Activated CD4-positive, alpha-beta T cell treated with anti-CD3 and anti-CD28 coated beads, Interleukin-2, amount 10 ng/mL, durations not matched to agents 24 days and 14 days (primary cell): ENCODE results near the gene CYFIP1. TPM values are rescaled to one million over a fixed set of nuclear protein-coding genes. Genes with fewer than 3 reads are reported as not detected.

Experiments
- DNase-seq: peaks from one replicate; pipeline ENCODE4 v3.0.0; 2022
- H3K27ac Mint-ChIP-seq: one replicate; pipeline ENCODE4 v1.8.0; 2022; ENCODE audit warnings: mild to moderate bottlenecking, mixed read lengths
- H3K27me3 Mint-ChIP-seq: one replicate; pipeline ENCODE4 v1.8.0; 2022; ENCODE audit warnings: mixed read lengths
- H3K36me3 Mint-ChIP-seq: one replicate; pipeline ENCODE4 v1.8.0; 2022; ENCODE audit warnings: low read depth, mild to moderate bottlenecking, mixed read lengths
- H3K4me1 Mint-ChIP-seq: one replicate; pipeline ENCODE4 v1.8.0; 2021; ENCODE audit warnings: mixed read lengths
- H3K4me3 Mint-ChIP-seq: one replicate; pipeline ENCODE4 v1.8.0; 2022; ENCODE audit warnings: mild to moderate bottlenecking, moderate library complexity, mixed read lengths
- H3K9me3 Mint-ChIP-seq: one replicate; pipeline ENCODE4 v1.8.0; 2021; ENCODE audit warnings: mixed read lengths
- intact Hi-C: fragments of 100-400 bp; cut with micrococcal nuclease; formaldehyde crosslinking; loops from one replicate; pipeline ENCODE4 v1.15.1; 2023
- total RNA-seq: library from RNA; stranded (reverse); gene quantifications from 2 replicates; pipeline ENCODE4 v1.2.3, GENCODE V29; 2022

CYFIP1 gene
- total RNA-seq, 1 donor from 2014 or later = 60.8 TPM

DNA sequence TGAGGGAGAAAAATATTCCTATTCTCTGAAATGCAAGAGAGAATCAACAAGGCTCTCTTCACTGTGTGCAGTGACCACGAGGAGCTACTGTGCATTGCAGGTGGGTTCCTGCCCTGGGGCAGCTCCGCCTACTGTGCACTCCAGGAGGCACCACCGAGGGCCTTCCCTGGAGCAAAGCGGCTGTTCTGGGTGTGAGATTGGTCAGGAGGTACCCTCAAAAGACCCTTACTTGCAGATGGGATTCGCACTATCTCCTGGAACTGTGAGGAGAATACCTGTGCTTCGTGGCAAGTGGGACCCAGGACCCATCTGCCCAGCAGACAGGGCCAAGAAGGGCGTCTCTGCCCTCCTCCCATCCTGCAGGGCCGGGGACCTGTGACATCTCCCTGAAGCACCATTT is 68.9 kb downstream of the CYFIP1 start:
- Mint-ChIP-seq H3K36me3 (peaks cover 24% of the 10 kb centered on the region), H3K4me1 (no peaks in the 10 kb centered on the region), H3K4me3 (no peak overlapping the region)

DNA sequence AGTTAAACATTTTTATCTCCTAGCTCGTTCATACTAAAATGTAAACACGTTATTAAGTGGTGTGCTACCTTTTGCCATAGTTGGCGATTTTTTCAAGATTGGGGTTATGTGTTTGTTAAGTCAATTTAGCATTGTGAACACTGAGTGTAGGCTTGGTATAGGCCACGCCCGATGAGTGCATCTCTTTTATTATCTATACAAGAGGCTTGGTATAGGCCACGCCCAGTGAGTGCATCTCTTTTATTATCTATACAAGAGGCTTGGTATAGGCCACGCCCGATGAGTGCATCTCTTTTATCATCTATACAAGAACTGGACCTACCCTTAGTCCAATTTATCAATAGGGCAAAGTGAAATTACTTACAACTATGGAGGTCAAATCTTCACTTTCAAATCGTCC is 71.3 kb downstream of the CYFIP1 start:
- H3K4me1 Mint-ChIP-seq = no peaks in the 10 kb centered on the region
- H3K27me3 Mint-ChIP-seq = no peaks in the 10 kb centered on the region
- no peaks in the 10 kb centered on the region for H3K9me3 Mint-ChIP-seq
- peaks cover 22% of the 10 kb centered on the region for H3K36me3 Mint-ChIP-seq
- no peak overlapping the region for H3K4me3 Mint-ChIP-seq
- no peak for DNase-seq
- no peak overlapping the region for H3K27ac Mint-ChIP-seq
- intact Hi-C loops = no loop called here

More for the DNA sequence above, 68.9 kb downstream of the CYFIP1 start:
- no peak for DNase-seq
- intact Hi-C loops = no loop called here
- Mint-ChIP-seq H3K27ac (no peak overlapping the region), H3K27me3 (no peaks in the 10 kb centered on the region), H3K9me3 (no peaks in the 10 kb centered on the region)

DNA sequence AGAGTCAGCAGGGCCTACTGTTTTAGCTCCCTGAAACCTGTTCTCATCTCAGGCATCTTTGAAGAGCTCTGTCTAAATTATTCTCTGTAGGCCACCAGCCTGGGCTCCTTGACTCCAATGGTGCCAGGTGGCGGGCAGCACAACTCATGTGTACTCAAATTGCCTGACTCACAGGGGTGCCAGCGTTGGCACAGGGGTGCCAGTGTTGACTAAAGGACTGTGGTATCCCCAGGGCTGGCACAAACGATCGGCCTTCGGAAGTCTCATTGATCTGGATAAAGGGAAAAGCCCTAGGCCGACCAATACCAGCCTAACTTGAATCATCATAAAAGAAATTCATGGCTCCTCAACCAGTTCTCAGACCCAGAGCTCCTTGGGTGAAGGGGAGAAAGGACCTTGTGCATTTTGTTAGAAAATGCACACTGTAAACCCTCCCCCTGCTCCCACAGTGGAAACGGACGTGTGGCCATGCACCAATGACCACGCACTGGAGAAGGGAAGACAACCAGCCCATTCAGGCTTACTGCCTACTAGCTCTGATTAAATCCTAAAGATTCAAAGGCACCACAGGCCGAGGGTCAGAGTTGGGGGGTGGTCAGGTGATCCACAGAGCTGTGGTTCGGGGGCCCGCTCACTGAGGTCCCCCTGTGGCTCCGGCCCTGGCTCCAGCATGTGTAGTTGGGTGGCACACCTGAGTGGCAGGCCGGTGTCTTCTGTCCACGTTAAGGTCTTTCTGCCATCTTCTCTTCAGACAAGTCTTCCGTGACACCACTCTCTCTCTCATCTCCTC is 72.8 kb downstream of the CYFIP1 start:
- H3K27me3 Mint-ChIP-seq = no peaks in the 10 kb centered on the region
- no peaks in the 10 kb centered on the region for H3K9me3 Mint-ChIP-seq
- H3K4me3 Mint-ChIP-seq = no peak overlapping the region
- H3K27ac Mint-ChIP-seq = no peak overlapping the region
- no peak for DNase-seq
- no peaks in the 10 kb centered on the region for H3K4me1 Mint-ChIP-seq
- intact Hi-C loops = no loop called here
- peaks cover 25% of the 10 kb centered on the region for H3K36me3 Mint-ChIP-seq

DNA sequence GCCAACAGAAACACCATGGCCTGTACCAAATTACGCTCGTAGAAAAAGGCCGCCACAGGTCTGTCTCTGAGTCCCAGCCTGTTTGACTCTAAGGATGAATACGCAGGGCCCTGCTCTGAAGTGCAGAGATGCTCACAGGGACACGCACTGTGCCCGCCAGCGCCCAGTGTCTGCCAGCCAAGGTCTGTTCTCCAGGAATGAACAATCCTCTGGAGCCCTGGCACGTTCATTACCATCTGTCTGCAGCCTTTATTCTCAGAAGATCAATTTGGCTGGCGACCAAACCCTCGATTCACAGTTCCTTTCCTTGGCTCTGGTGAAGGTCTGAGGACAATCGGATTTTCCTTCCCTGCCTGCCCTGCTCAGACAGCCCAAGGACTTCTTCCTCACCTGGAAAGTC is 75.4 kb downstream of the CYFIP1 start:
- Mint-ChIP-seq H3K36me3 (peaks cover 24% of the 10 kb centered on the region), H3K27me3 (no peaks in the 10 kb centered on the region), H3K9me3 (no peaks in the 10 kb centered on the region), H3K4me3 (no peak overlapping the region), H3K27ac (no peak overlapping the region), H3K4me1 (no peaks in the 10 kb centered on the region)
- no peak for DNase-seq
- intact Hi-C loops = no loop called here

DNA sequence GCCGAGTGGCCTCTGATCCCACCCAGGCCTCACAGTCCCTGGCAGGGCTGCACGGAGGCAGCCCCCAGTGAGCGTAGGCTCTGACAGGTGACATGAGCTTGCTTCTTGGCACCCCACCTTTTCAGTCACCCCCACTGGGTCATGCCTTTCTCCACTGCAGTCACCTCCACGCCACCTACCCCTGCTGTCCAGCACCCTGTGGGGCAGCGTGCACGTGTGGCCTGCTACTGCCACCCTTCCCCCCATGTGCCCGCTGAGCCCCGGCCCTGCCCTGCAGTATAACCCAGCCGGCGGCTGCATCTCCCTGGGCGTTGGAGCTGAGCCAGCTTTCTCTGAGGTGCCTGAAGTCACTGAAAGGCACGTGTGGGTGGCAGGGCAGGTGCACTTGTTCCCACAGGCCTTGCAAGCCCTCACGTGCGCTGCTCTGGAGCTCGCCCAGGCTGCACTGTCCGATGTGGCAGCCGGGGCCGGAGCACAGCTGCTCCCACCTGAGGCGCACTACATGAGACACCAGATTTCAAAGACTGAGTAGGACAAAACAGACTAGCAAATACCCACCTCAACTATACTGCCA is 76.1 kb downstream of the CYFIP1 start:
- intact Hi-C loops = no loop called here
- Mint-ChIP-seq H3K27me3 (no peaks in the 10 kb centered on the region), H3K36me3 (peaks cover 23% of the 10 kb centered on the region), H3K4me3 (no peak overlapping the region), H3K4me1 (no peaks in the 10 kb centered on the region), H3K27ac (no peak overlapping the region), H3K9me3 (no peaks in the 10 kb centered on the region)
- no peak for DNase-seq

DNA sequence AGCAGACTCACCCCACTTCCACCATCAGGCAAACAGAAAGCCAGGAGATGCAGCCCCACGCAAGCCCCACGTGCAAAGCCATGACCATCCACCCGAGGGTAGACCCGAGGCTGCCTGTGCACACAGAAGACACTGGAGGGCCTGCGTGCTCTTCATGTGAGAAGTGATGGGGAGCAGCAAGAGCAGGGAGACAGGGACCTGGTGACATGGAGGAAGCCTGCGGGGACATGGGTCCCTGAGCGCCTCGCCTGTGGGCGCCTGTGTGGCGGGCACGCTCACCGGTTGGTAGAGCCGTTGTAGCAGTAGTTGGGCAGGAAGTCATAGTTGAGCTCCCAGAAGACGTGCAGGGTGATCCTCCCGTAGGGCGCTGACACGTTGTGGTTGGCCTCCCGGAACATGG is 76.7 kb downstream of the CYFIP1 start:
- no peaks in the 10 kb centered on the region for H3K4me1 Mint-ChIP-seq

DNA sequence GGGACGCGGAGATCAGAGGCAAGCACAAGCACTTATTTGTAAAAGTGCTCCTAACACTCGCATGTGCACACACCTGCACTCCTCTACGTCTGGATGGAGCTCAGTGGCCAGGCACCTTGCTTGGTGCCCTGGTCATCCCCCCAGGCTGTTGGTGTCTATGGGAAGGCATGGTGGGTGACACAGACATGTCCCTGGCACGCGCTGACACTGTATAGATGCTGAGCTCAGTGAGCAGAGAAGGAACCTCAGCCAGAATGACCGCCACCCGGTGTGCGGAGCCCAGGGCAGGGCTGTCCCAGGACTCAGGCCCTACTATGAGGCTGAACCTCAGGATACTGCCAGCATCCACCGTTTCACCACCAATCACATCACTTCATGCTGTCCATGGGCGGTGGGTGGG is 77.2 kb downstream of the CYFIP1 start:
- H3K4me1 Mint-ChIP-seq = no peaks in the 10 kb centered on the region
- H3K9me3 Mint-ChIP-seq = no peaks in the 10 kb centered on the region
- H3K27ac Mint-ChIP-seq = no peak overlapping the region
- H3K36me3 Mint-ChIP-seq = peaks cover 16% of the 10 kb centered on the region
- no peak overlapping the region for H3K4me3 Mint-ChIP-seq
- intact Hi-C loops = no loop called here
- no peaks in the 10 kb centered on the region for H3K27me3 Mint-ChIP-seq
- DNase-seq = no peak

More for the DNA sequence above, 76.7 kb downstream of the CYFIP1 start:
- intact Hi-C loops = no loop called here
- no peak overlapping the region for H3K4me3 Mint-ChIP-seq
- H3K27ac Mint-ChIP-seq = no peak overlapping the region
- H3K27me3 Mint-ChIP-seq = no peaks in the 10 kb centered on the region
- DNase-seq = no peak
- H3K9me3 Mint-ChIP-seq = no peaks in the 10 kb centered on the region
- H3K36me3 Mint-ChIP-seq = peaks cover 19% of the 10 kb centered on the region

DNA sequence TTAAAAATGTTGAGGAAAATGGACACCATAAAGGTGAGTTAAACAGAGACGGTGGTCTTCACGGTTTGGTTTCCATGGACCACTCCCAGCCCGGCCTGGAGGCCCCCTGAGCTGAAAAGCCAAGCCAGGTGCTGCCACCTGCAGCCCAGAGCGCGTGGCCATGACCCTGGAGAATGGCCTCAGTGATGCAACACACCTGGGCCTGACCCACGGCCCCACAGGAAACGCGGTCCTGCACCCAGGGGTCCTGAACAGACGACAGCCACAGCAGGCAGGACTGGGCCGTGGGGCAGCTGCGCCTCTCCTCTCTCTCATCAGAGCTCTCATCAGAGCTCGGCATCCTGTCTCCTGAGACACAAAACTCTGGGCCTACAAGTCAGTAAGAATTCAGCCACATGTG is 77.6 kb downstream of the CYFIP1 start:
- H3K4me1 Mint-ChIP-seq = no peaks in the 10 kb centered on the region
- no peak overlapping the region for H3K27ac Mint-ChIP-seq
- no peaks in the 10 kb centered on the region for H3K9me3 Mint-ChIP-seq
- no peaks in the 10 kb centered on the region for H3K27me3 Mint-ChIP-seq
- peaks cover 15% of the 10 kb centered on the region for H3K36me3 Mint-ChIP-seq
- intact Hi-C loops = no loop called here
- DNase-seq = no peak
- H3K4me3 Mint-ChIP-seq = no peak overlapping the region

DNA sequence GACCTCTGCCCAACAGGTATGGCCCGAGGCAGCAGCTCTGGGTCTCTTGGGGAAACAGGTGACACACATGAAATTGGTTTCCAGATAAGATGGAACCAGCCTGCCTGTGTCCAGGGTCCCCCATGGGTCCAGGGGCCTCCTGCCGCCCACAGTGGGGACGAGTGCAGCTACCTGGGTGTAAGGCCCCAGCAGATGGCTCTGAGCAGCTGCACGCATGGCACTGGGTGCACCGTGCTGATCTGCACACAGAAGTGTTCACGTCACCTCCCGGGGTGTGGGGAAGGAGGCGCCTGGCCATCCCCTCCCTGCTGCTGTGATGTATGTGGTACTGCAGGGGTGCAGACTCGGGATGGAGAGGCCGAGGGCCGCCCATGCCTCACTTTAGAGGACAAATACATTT is 78.1 kb downstream of the CYFIP1 start:
- H3K9me3 Mint-ChIP-seq = no peaks in the 10 kb centered on the region
- H3K27ac Mint-ChIP-seq = no peak overlapping the region
- H3K36me3 Mint-ChIP-seq = peaks cover 18% of the 10 kb centered on the region
- H3K27me3 Mint-ChIP-seq = no peaks in the 10 kb centered on the region
- intact Hi-C loops = no loop called here
- H3K4me1 Mint-ChIP-seq = no peaks in the 10 kb centered on the region
- no peak overlapping the region for H3K4me3 Mint-ChIP-seq
- DNase-seq = no peak

DNA sequence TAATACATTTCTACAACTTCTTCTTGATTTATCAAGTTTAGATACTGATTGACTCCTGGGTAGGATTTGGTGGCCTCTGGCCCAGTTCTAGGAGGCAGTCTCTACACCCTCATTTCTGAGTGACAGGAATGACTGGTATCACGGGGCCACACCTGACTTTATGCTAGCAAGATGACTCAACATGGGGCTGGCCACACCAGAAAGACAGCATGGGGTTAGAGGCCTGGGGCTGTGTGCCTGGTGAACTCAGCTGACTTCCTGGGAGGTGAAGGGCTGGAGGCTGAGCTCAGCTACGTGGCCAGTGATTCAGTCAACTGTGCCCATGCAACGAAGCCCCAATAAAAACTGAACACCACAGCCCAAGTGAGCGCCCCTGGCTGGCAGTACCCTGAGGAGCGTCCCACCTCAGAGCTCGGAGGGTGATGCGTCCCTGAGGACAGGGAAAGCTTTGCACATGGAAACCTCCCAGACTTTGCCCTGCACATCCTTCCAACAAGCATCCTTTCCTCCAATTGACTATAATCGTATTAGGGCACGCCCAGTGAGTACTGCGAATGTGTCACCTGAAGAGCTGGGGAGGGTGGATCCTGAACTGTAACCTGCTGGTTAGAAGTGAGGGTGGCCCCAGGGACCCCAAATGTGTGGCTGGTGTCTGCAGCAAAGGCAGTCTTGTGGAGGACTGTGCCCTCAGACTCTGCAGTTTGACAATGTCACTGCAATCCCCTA is 84.5 kb downstream of the CYFIP1 start:
- no peaks in the 10 kb centered on the region for H3K9me3 Mint-ChIP-seq
- H3K4me1 Mint-ChIP-seq = peaks cover 4% of the 10 kb centered on the region
- no peak overlapping the region for H3K4me3 Mint-ChIP-seq
- H3K27ac Mint-ChIP-seq = no peak overlapping the region
- H3K36me3 Mint-ChIP-seq = peaks cover 10% of the 10 kb centered on the region
- intact Hi-C loops = no loop called here
- no peaks in the 10 kb centered on the region for H3K27me3 Mint-ChIP-seq
- peak; percentile 67 for DNase-seq

DNA sequence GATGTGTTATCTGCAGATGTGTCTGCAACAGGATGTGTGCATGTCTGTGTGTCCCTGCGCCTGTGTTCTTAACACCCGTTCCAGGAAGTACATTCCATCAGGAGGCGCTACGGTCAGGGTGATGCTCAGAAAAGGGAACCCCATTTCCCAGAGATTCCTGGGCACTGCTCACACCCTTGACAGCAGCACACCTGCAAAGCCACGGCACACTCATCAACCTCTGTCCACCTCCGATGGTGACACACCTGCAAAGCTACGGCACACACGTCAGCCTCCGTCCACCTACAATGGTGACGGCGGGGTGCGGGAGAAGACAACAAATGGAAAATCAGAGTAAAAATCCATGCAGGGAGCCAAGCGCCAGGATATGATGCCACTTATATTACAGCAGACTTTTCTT is 86.3 kb downstream of the CYFIP1 start:
- H3K9me3 Mint-ChIP-seq = no peaks in the 10 kb centered on the region
- no peaks in the 10 kb centered on the region for H3K27me3 Mint-ChIP-seq
- DNase-seq = no peak
- intact Hi-C loops = no loop called here
- H3K27ac Mint-ChIP-seq = no peak overlapping the region
- peaks cover 5% of the 10 kb centered on the region for H3K36me3 Mint-ChIP-seq
- no peak overlapping the region for H3K4me3 Mint-ChIP-seq
- H3K4me1 Mint-ChIP-seq = peaks cover 4% of the 10 kb centered on the region

DNA sequence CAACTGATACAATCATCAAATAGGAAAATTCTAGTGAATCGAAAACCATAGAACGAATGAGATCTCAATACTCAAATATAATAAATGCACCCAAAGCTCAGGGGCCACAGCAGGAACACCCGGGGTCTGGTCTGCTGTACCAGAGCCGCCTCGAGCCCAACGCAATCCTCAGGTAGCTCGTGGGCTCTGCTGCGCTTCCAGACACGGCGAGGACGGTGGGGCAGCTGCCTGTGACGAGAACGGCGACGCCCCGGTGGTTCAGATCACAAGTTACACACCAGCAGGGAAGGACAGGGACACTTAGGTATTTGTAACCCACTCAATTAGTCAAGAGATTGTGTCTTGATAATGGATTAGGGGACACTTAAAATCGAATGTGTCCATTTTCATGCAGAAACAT is 87.1 kb downstream of the CYFIP1 start:
- intact Hi-C loops = no loop called here
- H3K9me3 Mint-ChIP-seq = no peaks in the 10 kb centered on the region

DNA sequence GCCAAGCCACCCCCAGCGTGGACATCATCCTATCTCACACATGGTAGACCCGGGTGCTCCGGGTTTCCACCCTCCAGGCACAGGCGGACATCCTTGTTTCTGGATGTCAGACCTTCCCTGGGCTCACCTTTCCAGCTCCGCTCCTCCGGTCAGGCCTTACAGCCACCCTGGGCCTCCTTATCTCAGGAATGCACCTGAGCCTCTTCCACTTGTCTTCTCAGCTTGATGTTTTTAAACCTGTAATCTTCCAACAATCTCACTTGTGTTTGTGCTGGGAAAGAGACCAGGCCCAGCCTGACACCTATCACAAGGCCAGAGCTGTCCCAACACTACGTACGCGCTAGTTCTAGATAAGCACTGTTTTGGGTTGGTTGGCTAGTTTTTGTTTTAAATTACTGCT is 87.8 kb downstream of the CYFIP1 start:
- H3K27ac Mint-ChIP-seq = no peak overlapping the region

More for the DNA sequence above, 87.1 kb downstream of the CYFIP1 start:
- no peak overlapping the region for H3K27ac Mint-ChIP-seq
- peaks cover 4% of the 10 kb centered on the region for H3K4me1 Mint-ChIP-seq
- no peaks in the 10 kb centered on the region for H3K27me3 Mint-ChIP-seq
- DNase-seq = no peak
- H3K36me3 Mint-ChIP-seq = peaks cover 5% of the 10 kb centered on the region
- H3K4me3 Mint-ChIP-seq = no peak overlapping the region

DNA sequence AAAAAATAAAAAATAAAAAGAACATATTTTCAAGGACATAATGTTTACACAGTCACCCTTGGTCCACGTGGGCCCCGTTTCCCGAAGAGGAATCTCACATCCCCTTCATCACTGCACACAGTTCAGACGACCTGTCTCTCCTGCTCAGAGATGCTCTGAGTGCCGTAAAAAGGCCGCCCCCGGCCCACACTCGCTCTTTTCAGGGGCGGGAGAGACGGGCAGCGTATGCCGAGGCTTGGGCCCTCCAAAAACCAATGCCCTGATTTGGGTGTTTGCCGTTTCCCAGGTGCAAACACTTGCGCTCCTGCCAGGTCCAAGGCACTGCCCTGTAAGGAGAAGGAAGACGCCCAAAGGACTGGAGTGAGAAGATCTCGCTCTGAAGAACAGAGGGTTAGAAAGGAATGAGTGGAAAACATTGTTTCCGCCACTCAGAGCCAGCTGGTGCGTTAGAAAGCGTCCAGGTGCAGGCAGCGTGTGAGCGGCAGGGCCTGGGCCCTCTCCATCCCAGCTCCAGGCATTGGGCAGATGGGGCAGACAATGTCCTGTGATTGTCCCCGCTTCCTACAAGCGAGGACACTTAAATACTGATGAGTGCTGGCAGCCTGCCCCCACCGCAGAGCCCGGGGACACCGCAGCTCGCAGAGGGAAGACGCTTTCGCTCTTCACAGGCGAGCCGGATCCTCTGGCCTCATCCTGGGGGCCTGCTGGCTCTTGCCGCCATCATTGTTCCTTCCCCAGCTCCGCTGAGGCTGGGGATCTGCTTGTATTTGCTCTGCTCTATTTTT is 88.5 kb downstream of the CYFIP1 start:
- Mint-ChIP-seq H3K36me3 (no peaks in the 10 kb centered on the region), H3K27ac (no peak overlapping the region), H3K27me3 (no peaks in the 10 kb centered on the region), H3K9me3 (no peaks in the 10 kb centered on the region), H3K4me3 (no peak overlapping the region), H3K4me1 (peaks cover 4% of the 10 kb centered on the region)
- intact Hi-C loops = no loop called here
- no peak for DNase-seq

More for the DNA sequence above, 87.8 kb downstream of the CYFIP1 start:
- Mint-ChIP-seq H3K4me1 (peaks cover 4% of the 10 kb centered on the region), H3K4me3 (no peak overlapping the region), H3K36me3 (peaks cover 3% of the 10 kb centered on the region), H3K27me3 (no peaks in the 10 kb centered on the region), H3K9me3 (no peaks in the 10 kb centered on the region)
- no peak for DNase-seq
- intact Hi-C loops = no loop called here
